ENCODE measurements around the gene ZNF462. TPM values are rescaled to one million over a fixed set of nuclear protein-coding genes. Genes with fewer than 3 reads are reported as not detected.

The ZNF462 gene
- total RNA-seq, 2 donors from 2014 or later, result 4.7 to 8.9 TPM

GRCh38 chr9:107016383-107016782 is 153.4 kb downstream of the ZNF462 start:
- H3K27me3 ChIP-seq, result peaks cover 0 to 2% of the 10 kb centered on the region in 2 donors
- 56 to 57% methylated on average over 4 of the region's 4 CpGs for WGBS, 2 donors
- TF ChIP-seq POLR2A (IDR thresholded peaks at IDR 0.05), result no peak
- no peak for TF ChIP-seq CTCF (IDR thresholded peaks at IDR 0.05)
- H3K27ac ChIP-seq, result no peak overlapping the region
- H3K9me3 ChIP-seq, result peaks cover 0 to 14% (median 0%) of the 10 kb centered on the region in 3 donors
- intact Hi-C loops (cut with DNase I), result no loop called here
- no peak for DNase-seq
- no peaks in the 10 kb centered on the region for H3K4me1 ChIP-seq
- H3K4me3 ChIP-seq, result no peak overlapping the region
- no peak for ATAC-seq
- no peaks in the 10 kb centered on the region for H3K36me3 ChIP-seq (replicated peaks in 1 of 2; ENCODE audit: insufficient read depth in 1 of 2, low read depth in 2 of 2)

GRCh38 chr9:107018861-107019545 is 156.0 kb downstream of the ZNF462 start:
- DNase-seq, result no peak
- ATAC-seq, result no peak
- Histone ChIP-seq H3K9me3 (peaks cover 0 to 14% (median 0%) of the 10 kb centered on the region in 3 donors), H3K36me3 (replicated peaks in 1 of 2; ENCODE audit: insufficient read depth in 1 of 2, low read depth in 2 of 2) (no peaks in the 10 kb centered on the region), H3K4me1 (no peaks in the 10 kb centered on the region), H3K27me3 (peaks cover 0 to 2% of the 10 kb centered on the region in 2 donors), H3K4me3 (no peak overlapping the region), H3K27ac (no peak overlapping the region)
- no peak for TF ChIP-seq CTCF (IDR thresholded peaks at IDR 0.05)
- TF ChIP-seq POLR2A (IDR thresholded peaks at IDR 0.05), result no peak
- intact Hi-C loops (cut with DNase I), result no loop called here
- WGBS, 2 donors, result 58 to 67% methylated on average over 5 of the region's 5 CpGs

- TF ChIP-seq CTCF (IDR thresholded peaks at IDR 0.05), result no peak
- TF ChIP-seq POLR2A (IDR thresholded peaks at IDR 0.05), result no peak
- Histone ChIP-seq H3K27me3 (peaks cover 0 to under 1% of the 10 kb centered on the region in 2 donors), H3K4me3 (no peak overlapping the region), H3K27ac (no peak overlapping the region), H3K4me1 (no peaks in the 10 kb centered on the region), H3K9me3 (peaks cover 0 to 14% (median 0%) of the 10 kb centered on the region in 3 donors), H3K36me3 (replicated peaks in 1 of 2; ENCODE audit: insufficient read depth in 1 of 2, low read depth in 2 of 2) (no peaks in the 10 kb centered on the region)
- DNase-seq (peak in 1 of 4 donors; percentile 25), ATAC-seq (no peak)
- intact Hi-C loops (cut with DNase I), result no loop called here
- 46 to 69% methylated on average over 2 of the region's 2 CpGs for WGBS, 2 donors
These were observed 157.1 kb downstream of the ZNF462 start for GRCh38 chr9:107020040-107020530.

GRCh38 chr9:107024193-107024592 is 161.2 kb downstream of the ZNF462 start:
- no peak overlapping the region for H3K27ac ChIP-seq
- H3K27me3 ChIP-seq, result no peaks in the 10 kb centered on the region
- TF ChIP-seq POLR2A (IDR thresholded peaks at IDR 0.05), result no peak
- no peak for TF ChIP-seq CTCF (IDR thresholded peaks at IDR 0.05)
- ATAC-seq (no peak), DNase-seq (no peak)
- 35 to 57% methylated on average over 2 of the region's 2 CpGs for WGBS, 2 donors
- no peaks in the 10 kb centered on the region for H3K9me3 ChIP-seq
- no peak overlapping the region for H3K4me3 ChIP-seq
- intact Hi-C loops (cut with DNase I), result no loop called here
- no peaks in the 10 kb centered on the region for H3K36me3 ChIP-seq (replicated peaks in 1 of 2; ENCODE audit: insufficient read depth in 1 of 2, low read depth in 2 of 2)
- no peaks in the 10 kb centered on the region for H3K4me1 ChIP-seq
